ENCODE measurements around the gene AGAP5. TPM values are rescaled to one million over a fixed set of nuclear protein-coding genes. Genes with fewer than 3 reads are reported as not detected.

AGAP5 gene
- total and polyA plus RNA-seq, 2 of the 13 experiments (the other 11 are each of a cell fraction or from before 2014, with no cell fraction given): 5.3 to 7.9 TPM

DNA sequence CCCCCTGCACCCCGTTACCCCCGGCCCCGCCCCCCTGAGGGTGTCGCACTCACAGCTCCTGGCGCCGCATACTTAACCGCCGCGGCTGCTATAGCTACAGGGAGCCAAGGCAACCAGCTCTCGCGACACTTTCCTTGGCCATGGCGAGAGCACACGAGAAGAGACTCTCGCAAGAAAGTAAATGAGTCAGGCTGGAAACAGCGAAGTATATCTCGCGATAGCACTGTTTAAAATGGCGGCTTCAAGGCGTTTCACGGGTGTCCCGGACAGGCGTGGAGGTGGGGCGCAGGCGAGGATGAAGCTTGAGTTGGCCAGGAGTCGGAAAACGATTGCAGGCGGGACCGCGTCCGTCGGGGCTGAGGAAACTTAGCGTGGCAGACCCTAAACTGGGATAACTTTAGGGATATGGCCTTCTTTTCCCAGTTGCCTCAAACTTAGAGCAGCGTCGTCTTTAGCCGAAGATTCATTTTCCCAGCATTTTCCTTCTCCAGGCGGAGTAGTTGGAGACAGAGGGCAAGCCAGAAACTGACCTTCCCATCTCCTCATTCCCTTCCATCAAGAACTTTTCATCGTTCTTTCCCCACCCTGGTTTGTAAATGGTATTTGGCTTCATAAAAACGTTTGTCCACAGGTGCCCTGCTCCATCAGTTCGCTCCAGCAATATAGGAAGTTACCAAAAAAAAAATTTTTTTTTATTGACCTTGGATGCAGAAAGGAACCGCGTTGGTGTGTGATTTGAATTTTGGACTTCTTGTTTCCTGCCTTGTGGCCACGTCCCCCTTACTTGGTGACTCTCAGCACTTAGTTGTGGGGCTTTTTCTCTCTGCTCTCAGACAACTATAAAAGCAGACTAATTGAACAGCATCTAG lies 71.8 kb downstream of the AGAP5 start (continued):
- TF ChIP-seq KDM5A (IDR thresholded peaks at IDR 0.05; ENCODE audit: borderline replicate concordance, low read length) (peak; percentile 95), NR2F2 (IDR thresholded peaks at IDR 0.05; ENCODE audit: borderline replicate concordance, low read depth) (no peak), TAF1 (CRISPR knock-in tag; IDR thresholded peaks at IDR 0.05) (peak; percentile 88), ZNF607 (CRISPR knock-in tag; IDR thresholded peaks at IDR 0.05; ENCODE audit: borderline replicate concordance) (peak; percentile 80), RAD21 (CRISPR knock-in tag; IDR thresholded peaks at IDR 0.05) (0 out of 2 replicates have a peak, but pooled peaks have one; percentile 35), MTF2 (CRISPR knock-in tag; IDR thresholded peaks at IDR 0.05; ENCODE audit: borderline replicate concordance) (no peak), PHF8 (CRISPR knock-in tag; IDR thresholded peaks at IDR 0.05) (peak; percentile 85), ZC3H13 (CRISPR knock-in tag; IDR thresholded peaks at IDR 0.05) (no peak), NAIF1 (CRISPR knock-in tag; IDR thresholded peaks at IDR 0.05; ENCODE audit: borderline replicate concordance) (no peak), RNF2 (conservative IDR thresholded peaks at IDR 0.05; ENCODE audit: low read depth) (no peak), KMT2B (CRISPR knock-in tag; IDR thresholded peaks at IDR 0.05) (peak; percentile 56; the same call in 1 of the 2 replicates), ZKSCAN1 (IDR thresholded peaks at IDR 0.05; ENCODE audit: low read length) (no peak), SOX5 (CRISPR knock-in tag; IDR thresholded peaks at IDR 0.05; ENCODE audit: borderline replicate concordance) (no peak), MED1 (CRISPR knock-in tag; IDR thresholded peaks at IDR 0.05) (no peak; the same call in 1 of the 2 replicates)
- TF ChIP-seq, protein P1, sequence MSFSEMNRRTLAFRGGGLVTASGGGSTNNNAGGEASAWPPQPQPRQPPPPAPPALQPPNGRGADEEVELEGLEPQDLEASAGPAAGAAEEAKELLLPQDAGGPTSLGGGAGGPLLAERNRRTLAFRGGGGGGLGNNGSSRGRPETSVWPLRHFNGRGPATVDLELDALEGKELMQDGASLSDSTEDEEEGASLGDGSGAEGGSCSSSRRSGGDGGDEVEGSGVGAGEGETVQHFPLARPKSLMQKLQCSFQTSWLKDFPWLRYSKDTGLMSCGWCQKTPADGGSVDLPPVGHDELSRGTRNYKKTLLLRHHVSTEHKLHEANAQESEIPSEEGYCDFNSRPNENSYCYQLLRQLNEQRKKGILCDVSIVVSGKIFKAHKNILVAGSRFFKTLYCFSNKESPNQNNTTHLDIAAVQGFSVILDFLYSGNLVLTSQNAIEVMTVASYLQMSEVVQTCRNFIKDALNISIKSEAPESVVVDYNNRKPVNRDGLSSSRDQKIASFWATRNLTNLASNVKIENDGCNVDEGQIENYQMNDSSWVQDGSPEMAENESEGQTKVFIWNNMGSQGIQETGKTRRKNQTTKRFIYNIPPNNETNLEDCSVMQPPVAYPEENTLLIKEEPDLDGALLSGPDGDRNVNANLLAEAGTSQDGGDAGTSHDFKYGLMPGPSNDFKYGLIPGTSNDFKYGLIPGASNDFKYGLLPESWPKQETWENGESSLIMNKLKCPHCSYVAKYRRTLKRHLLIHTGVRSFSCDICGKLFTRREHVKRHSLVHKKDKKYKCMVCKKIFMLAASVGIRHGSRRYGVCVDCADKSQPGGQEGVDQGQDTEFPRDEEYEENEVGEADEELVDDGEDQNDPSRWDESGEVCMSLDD (CRISPR knock-in tag; IDR thresholded peaks at IDR 0.05; ENCODE audit: borderline replicate concordance): no peak
- TF ChIP-seq, protein P2, sequence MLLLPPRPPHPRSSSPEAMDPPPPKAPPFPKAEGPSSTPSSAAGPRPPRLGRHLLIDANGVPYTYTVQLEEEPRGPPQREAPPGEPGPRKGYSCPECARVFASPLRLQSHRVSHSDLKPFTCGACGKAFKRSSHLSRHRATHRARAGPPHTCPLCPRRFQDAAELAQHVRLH (CRISPR knock-in tag; IDR thresholded peaks at IDR 0.05; ENCODE audit: borderline replicate concordance, low read depth): peak; percentile 45; the same call in 1 of the 2 replicates
- TF ChIP-seq, protein P3, sequence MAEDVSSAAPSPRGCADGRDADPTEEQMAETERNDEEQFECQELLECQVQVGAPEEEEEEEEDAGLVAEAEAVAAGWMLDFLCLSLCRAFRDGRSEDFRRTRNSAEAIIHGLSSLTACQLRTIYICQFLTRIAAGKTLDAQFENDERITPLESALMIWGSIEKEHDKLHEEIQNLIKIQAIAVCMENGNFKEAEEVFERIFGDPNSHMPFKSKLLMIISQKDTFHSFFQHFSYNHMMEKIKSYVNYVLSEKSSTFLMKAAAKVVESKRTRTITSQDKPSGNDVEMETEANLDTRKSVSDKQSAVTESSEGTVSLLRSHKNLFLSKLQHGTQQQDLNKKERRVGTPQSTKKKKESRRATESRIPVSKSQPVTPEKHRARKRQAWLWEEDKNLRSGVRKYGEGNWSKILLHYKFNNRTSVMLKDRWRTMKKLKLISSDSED (CRISPR knock-in tag; IDR thresholded peaks at IDR 0.05): no peak
- TF ChIP-seq, protein P4, sequence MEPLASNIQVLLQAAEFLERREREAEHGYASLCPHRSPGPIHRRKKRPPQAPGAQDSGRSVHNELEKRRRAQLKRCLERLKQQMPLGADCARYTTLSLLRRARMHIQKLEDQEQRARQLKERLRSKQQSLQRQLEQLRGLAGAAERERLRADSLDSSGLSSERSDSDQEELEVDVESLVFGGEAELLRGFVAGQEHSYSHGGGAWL (CRISPR knock-in tag; IDR thresholded peaks at IDR 0.05): no peak
- TF ChIP-seq, protein P5, sequence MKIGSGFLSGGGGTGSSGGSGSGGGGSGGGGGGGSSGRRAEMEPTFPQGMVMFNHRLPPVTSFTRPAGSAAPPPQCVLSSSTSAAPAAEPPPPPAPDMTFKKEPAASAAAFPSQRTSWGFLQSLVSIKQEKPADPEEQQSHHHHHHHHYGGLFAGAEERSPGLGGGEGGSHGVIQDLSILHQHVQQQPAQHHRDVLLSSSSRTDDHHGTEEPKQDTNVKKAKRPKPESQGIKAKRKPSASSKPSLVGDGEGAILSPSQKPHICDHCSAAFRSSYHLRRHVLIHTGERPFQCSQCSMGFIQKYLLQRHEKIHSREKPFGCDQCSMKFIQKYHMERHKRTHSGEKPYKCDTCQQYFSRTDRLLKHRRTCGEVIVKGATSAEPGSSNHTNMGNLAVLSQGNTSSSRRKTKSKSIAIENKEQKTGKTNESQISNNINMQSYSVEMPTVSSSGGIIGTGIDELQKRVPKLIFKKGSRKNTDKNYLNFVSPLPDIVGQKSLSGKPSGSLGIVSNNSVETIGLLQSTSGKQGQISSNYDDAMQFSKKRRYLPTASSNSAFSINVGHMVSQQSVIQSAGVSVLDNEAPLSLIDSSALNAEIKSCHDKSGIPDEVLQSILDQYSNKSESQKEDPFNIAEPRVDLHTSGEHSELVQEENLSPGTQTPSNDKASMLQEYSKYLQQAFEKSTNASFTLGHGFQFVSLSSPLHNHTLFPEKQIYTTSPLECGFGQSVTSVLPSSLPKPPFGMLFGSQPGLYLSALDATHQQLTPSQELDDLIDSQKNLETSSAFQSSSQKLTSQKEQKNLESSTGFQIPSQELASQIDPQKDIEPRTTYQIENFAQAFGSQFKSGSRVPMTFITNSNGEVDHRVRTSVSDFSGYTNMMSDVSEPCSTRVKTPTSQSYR (CRISPR knock-in tag; IDR thresholded peaks at IDR 0.05; ENCODE audit: borderline replicate concordance): no peak; the same call in 1 of the 2 replicates
- TF ChIP-seq, protein P6, sequence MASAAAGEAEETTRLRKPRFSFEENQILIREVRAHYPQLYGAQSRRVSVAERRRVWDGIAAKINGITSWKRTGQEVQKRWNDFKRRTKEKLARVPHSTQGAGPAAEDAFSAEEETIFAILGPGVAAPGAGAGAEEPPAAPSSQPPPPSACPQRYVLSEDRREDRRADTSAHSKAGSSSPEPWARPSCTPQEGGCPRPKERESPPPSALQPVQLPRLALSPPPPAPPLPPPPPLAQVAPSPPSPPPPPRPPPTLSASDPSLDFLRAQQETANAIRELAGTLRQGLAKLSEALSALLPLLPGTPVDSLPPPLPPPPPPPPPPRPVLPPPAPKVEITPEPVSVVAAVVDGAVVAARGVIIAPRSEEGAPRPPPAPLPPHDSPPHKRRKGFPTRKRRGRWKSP (CRISPR knock-in tag; IDR thresholded peaks at IDR 0.05): 0 out of 2 replicates have a peak, but pooled peaks have one; percentile 26

All from HepG2 (cell line).